ENCODE data around the gene ZBED1.
"Not testable (repeated sequence)": the region's sequence is repeated elsewhere in the genome, so short reads cannot be mapped to it uniquely, and the experiment has no call there.

Gene ZBED1

DNA sequence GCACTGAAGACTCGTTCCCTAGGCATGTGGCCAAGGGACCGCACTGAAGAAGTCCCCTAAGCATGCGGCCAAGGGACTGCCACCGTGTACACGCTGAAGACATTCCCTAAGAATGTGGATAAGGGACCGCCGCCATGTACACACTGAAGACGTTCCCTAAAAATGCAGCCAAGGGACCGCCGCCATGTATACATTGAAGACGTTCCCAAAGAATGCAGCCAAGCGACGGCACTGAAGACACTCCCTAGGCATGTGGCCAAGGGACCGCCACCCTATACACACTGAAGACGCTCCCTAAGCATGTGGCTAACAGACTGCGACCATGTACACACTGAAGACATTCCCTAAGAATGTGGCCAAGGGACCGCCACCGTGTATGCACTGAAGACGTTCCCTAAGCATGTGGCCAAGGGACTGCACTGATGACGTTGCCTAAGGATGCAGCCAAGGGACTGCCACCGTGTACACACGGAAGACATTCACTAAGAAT lies 31.5 kb downstream of the ZBED1 start:
- TF ChIP-seq, protein P1, sequence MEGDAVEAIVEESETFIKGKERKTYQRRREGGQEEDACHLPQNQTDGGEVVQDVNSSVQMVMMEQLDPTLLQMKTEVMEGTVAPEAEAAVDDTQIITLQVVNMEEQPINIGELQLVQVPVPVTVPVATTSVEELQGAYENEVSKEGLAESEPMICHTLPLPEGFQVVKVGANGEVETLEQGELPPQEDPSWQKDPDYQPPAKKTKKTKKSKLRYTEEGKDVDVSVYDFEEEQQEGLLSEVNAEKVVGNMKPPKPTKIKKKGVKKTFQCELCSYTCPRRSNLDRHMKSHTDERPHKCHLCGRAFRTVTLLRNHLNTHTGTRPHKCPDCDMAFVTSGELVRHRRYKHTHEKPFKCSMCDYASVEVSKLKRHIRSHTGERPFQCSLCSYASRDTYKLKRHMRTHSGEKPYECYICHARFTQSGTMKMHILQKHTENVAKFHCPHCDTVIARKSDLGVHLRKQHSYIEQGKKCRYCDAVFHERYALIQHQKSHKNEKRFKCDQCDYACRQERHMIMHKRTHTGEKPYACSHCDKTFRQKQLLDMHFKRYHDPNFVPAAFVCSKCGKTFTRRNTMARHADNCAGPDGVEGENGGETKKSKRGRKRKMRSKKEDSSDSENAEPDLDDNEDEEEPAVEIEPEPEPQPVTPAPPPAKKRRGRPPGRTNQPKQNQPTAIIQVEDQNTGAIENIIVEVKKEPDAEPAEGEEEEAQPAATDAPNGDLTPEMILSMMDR (conservative IDR thresholded peaks at IDR 0.05; ENCODE audit: low read depth, low read length), result no peak
- no peak for DNase-seq (ENCODE audit: low read depth)
- no peak overlapping the region for H3K4me3 ChIP-seq (ENCODE audit: low read depth, low read length)

DNA sequence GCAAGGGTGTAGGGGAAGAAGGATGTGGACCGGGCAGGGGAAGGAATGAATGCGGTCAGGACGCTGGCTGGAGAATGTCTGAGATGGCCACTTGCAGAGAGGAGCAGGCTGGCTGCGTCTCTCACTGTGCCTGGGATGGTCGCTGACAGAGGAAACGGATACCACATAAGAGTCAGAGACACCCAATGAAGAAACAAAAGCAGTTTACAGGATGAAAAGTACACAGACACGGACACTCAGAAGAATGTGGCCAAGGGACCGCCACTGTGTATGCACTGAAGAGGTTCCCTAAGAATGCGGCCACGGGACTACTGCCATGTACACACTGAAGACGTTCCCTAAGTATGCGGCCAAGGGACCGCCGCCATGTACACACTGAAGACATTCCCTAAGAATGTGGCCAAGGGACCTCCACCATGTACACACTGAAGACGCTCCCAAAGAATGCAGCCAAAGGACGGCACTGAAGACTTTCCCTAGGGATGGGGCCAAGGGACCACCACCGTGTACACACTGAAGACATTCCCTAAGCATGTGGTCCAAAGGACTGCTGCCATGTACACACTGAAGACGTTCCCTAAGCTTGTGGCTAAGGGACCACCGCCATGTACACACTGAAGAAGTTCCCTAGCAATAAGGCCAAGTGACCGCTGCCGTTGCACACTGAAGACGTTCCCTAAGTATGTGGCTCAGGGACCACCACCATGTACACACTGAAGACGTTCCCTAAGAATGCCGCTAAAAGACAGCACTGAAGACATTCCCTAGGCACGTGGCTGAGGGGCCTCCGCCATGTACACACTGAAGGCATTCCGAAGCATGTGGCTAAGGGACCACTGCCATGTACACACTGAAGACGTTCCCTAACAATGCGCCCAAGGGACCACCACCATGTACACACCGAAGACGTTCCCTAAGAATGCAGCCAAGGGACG lies 32.2 kb downstream of the ZBED1 start:
- no peak for DNase-seq (ENCODE audit: low read depth)
- no peak overlapping the region for H3K4me3 ChIP-seq (ENCODE audit: low read depth, low read length)
- TF ChIP-seq, protein P1 (conservative IDR thresholded peaks at IDR 0.05; ENCODE audit: low read depth, low read length), result no peak

DNA sequence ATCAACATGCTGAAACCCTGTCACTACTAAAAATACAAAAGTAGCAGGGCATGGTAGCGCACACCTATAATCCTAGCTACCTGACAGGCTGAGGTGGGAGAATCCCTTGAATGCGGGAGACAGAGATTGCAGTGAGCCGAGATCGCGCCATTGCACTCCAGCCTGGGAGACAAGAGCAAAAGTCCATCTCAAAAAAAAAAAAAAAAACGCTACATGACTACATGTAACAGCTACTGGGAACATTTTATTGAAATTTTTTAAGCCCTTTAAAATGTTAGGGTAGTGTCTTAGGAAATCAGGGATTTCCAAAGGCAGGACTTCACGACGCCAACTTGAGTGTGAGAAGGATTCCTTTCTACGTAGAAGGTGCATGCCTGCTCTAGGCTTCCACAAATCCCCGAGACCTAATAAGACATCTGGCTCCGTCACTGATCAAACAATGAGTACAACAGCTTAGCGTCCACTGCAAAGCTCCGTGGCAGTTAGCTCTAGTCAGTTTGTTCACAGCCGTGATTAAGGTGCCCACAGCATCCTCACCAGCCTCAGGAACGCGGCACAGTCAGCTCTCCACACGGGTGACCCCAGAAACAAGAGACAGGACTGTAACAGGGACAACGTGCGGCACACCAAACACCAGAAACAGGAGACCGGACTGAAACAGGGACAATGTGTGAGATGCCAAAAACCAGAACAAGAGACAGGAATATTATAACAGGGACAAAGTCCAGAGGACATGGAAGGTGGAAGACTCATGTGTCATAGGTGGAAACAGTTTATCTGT lies 33.7 kb downstream of the ZBED1 start:
- DNase-seq (ENCODE audit: low read depth), result no peak
- TF ChIP-seq, protein P1 (conservative IDR thresholded peaks at IDR 0.05; ENCODE audit: low read depth, low read length), result no peak
- H3K4me3 ChIP-seq (ENCODE audit: low read depth, low read length), result no peak overlapping the region

DNA sequence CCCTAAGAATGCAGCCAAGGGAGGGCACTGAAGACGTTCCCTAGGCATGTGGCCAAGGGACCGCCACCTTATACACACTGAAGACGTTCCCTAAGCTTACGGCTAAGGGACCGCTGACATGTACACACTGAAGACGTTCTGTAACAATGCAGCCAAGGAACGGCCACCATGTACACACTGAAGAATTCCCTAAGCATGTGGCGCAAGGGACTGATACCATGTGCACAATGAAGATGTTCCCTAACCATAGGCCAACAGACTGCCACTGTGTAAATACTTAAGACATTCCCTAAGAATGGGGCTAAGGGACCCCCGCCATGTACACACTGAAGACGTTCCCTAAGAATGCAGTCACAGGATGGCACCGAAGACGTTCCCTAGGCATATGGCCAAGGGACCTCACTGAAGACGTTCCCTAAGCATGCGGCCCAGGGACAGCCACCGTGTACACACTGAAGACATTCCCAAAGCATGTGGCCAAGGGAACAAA lies 36.1 kb downstream of the ZBED1 start:
- TF ChIP-seq, protein P1 (conservative IDR thresholded peaks at IDR 0.05; ENCODE audit: low read depth, low read length), result no peak
- H3K4me3 ChIP-seq (ENCODE audit: low read depth, low read length), result no peak overlapping the region
- no peak for DNase-seq (ENCODE audit: low read depth)

DNA sequence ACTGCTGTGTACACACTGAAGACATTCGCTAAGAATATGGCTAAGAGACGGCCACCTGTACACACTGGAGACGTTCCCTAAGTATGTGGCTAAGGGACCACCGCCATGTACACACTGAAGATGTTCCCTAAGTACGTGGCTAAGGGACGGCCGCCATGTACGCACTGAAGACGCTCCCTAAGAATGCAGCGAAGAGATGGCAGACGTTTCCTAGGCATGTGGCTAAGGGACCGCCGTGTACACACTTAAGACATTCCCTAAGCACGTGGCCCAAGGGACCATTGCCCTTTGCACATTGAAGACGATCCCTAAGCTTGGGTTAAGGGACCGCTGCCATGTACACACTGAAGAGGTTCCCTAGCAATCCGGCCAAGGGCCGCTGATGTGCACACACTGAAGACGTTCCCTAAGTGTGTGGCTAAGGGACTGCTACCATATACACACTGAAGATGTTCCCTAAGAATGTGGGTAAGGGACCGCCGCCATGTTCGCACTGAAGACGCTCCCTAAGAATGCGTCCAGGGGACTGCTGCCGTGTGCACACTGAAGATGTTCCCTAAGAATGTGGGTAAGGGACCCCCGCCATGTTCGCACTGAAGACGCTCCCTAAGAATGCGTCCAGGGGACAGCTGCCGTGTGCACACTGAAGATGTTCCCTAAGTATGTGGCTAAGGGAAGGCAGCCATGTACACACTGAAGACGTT lies 36.7 kb downstream of the ZBED1 start:
- peak; percentile 13 for DNase-seq (ENCODE audit: low read depth)
- H3K4me3 ChIP-seq (ENCODE audit: low read depth, low read length), result no peak overlapping the region
- TF ChIP-seq, protein P1 (conservative IDR thresholded peaks at IDR 0.05; ENCODE audit: low read depth, low read length), result no peak

DNA sequence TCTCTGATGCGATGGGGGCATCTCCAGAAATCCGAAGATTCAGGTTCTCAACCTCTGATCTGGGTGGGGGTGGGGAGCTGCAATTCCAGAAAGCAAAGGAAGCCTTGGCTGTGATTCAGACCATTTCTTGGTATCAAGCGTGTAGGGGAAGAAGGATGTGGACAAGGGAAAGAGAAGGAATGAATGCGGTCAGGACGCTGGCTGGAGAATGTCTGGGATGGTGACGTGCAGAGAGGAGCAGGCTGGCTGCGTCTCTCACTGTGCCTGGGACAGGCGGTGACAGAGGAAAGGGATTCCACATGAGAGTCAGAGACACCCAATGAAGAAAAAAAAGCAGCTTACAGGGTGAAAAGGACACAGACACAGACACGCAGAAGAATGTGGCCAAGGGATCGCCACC lies 37.3 kb downstream of the ZBED1 start:
- not testable (repeated sequence) for H3K4me3 ChIP-seq (ENCODE audit: low read depth, low read length)
- DNase-seq (ENCODE audit: low read depth), result peak; percentile 13

DNA sequence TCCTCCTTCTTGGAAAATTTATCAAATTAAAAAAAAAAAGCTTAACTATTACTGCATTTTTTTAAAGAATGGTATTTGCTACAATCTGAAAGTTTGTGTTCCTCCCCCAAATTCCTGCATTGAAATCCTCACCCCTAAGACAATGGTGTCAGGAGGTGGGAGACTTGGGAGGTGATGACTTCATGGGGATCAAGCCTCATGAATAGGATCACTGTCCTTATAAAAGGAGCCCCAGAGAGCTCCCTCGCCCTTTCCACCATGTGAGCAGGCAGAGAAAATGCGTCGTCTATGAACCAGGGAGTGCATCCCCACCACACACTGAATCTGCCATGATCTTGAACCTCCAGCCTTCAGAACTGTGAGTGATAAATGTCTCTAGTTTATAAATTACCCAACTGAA lies 38.0 kb downstream of the ZBED1 start:
- no peak overlapping the region for H3K4me3 ChIP-seq (ENCODE audit: low read depth, low read length)
- TF ChIP-seq, protein P1 (conservative IDR thresholded peaks at IDR 0.05; ENCODE audit: low read depth, low read length), result no peak
- DNase-seq (ENCODE audit: low read depth), result no peak

Measured in choroid plexus epithelial cell (primary cell).